H9 (cell line): Measurements from ENCODE around the gene LRPPRC. TPM values are rescaled to one million over a fixed set of nuclear protein-coding genes. Genes with fewer than 3 reads are reported as not detected.

ENCODE experiments used
- DNase-seq: peaks from one replicate; pipeline ENCODE4 v3.0.0-alpha.2; 2017
- H2AFZ ChIP-seq: one replicate; pipeline ENCODE4 v1.6.1; 2013; ENCODE audit warnings: mild to moderate bottlenecking, low read length, control low read depth, moderate library complexity
- H2AK5ac ChIP-seq: 2 replicates; pipeline ENCODE4 v1.6.1; 2013; ENCODE audit warnings: low read length, control low read depth, mixed read lengths; ENCODE audit not compliant: insufficient read length
- H2BK120ac ChIP-seq: one replicate; pipeline ENCODE4 v1.6.1; 2013; ENCODE audit warnings: low read depth, mild to moderate bottlenecking, low read length, control low read depth, inconsistent platforms; ENCODE audit not compliant: poor library complexity, severe bottlenecking
- H2BK12ac ChIP-seq: 2 replicates; pipeline ENCODE4 v1.6.1; 2013; ENCODE audit warnings: low read length, control low read depth, mixed read lengths, low read depth; ENCODE audit not compliant: insufficient read length
- H2BK15ac ChIP-seq: 2 replicates; pipeline ENCODE4 v1.6.1; 2013; ENCODE audit warnings: low read depth, low read length, control low read depth
- H2BK20ac ChIP-seq: one replicate; pipeline ENCODE4 v1.6.1; 2013; ENCODE audit warnings: low read depth, mild to moderate bottlenecking, low read length, control low read depth, inconsistent platforms; ENCODE audit not compliant: poor library complexity, severe bottlenecking
- H2BK5ac ChIP-seq: 2 replicates; pipeline ENCODE4 v1.6.1; 2013; ENCODE audit warnings: low read length, control low read depth, mixed read lengths; ENCODE audit not compliant: insufficient read length
- H3K14ac ChIP-seq: 2 replicates; pipeline ENCODE4 v1.6.1; 2013; ENCODE audit warnings: low read length, control low read depth; ENCODE audit not compliant: insufficient read depth
- H3K18ac ChIP-seq: 2 replicates; pipeline ENCODE4 v1.6.1; 2013; ENCODE audit warnings: low read depth, mild to moderate bottlenecking, mixed read lengths, low read length, control low read depth; ENCODE audit not compliant: insufficient read length
- H3K23ac ChIP-seq: 2 replicates; pipeline ENCODE4 v1.6.1; 2013; ENCODE audit warnings: low read length, control low read depth, mixed read lengths, low read depth; ENCODE audit not compliant: insufficient read length
- H3K23me2 ChIP-seq: 2 replicates; pipeline ENCODE4 v1.6.1; 2013; ENCODE audit warnings: low read depth, mild to moderate bottlenecking, mixed read lengths, low read length, control low read depth; ENCODE audit not compliant: insufficient read length, poor library complexity, severe bottlenecking
- H3K27ac ChIP-seq: 2 replicates; pipeline ENCODE4 v1.5.1; 2013; ENCODE audit warnings: low read length, control low read depth, mixed read lengths, low read depth; ENCODE audit not compliant: insufficient read length
- H3K27me3 ChIP-seq: 2 replicates; pipeline ENCODE4 v1.6.1; 2013; ENCODE audit warnings: low read length, control low read depth, inconsistent platforms; ENCODE audit not compliant: insufficient read depth
- H3K4ac ChIP-seq: 2 replicates; pipeline ENCODE4 v1.6.1; 2013; ENCODE audit warnings: low read depth, mild to moderate bottlenecking, control low read depth, inconsistent platforms, low read length, moderate library complexity
- H3K4me1 ChIP-seq: 2 replicates; pipeline ENCODE4 v1.6.1; 2013; ENCODE audit warnings: low read length, control low read depth, inconsistent platforms; ENCODE audit not compliant: insufficient read depth
- H3K4me2 ChIP-seq: 2 replicates; pipeline ENCODE4 v1.6.1; 2013; ENCODE audit warnings: low read length, control low read depth, mixed read lengths; ENCODE audit not compliant: insufficient read length, insufficient read depth
- H3K56ac ChIP-seq: 2 replicates; pipeline ENCODE4 v1.6.1; 2013; ENCODE audit warnings: low read depth, mild to moderate bottlenecking, mixed read lengths, low read length, control low read depth; ENCODE audit not compliant: insufficient read length
- H3K79me1 ChIP-seq: 2 replicates; pipeline ENCODE4 v1.6.1; 2013; ENCODE audit warnings: low read depth, mild to moderate bottlenecking, moderate library complexity, low read length, control low read depth, inconsistent platforms; ENCODE audit not compliant: insufficient read depth, poor library complexity, severe bottlenecking
- H3K79me2 ChIP-seq: 2 replicates; pipeline ENCODE4 v1.6.1; 2013; ENCODE audit warnings: low read length, control low read depth, inconsistent platforms; ENCODE audit not compliant: insufficient read depth
- H3K9ac ChIP-seq: 2 replicates; pipeline ENCODE4 v1.6.1; 2013; ENCODE audit warnings: low read length, control low read depth, mixed read lengths; ENCODE audit not compliant: insufficient read length; ENCODE audit errors: extremely low read depth
- H3K9me3 ChIP-seq: one replicate; pipeline ENCODE4 v1.6.1; 2013; ENCODE audit warnings: low read depth, low read length, inconsistent platforms; ENCODE audit not compliant: control insufficient read depth
- H3T11ph ChIP-seq: one replicate; pipeline ENCODE4 v1.6.1; 2013; ENCODE audit warnings: mild to moderate bottlenecking, low read length, control low read depth, inconsistent platforms
- H4K20me1 ChIP-seq: one replicate; pipeline ENCODE4 v1.6.1; 2013; ENCODE audit not compliant: control insufficient read depth, insufficient read length, insufficient read depth
- H4K5ac ChIP-seq: 2 replicates; pipeline ENCODE4 v1.6.1; 2013; ENCODE audit warnings: low read depth, mild to moderate bottlenecking, mixed read lengths, low read length, control low read depth; ENCODE audit not compliant: insufficient read length
- H4K8ac ChIP-seq: replicated peaks from 2 replicates; pipeline ENCODE4 v1.6.1; 2013; ENCODE audit warnings: low read length, control low read depth, mixed read lengths, low read depth; ENCODE audit not compliant: insufficient read length
- H4K91ac ChIP-seq: 2 replicates; pipeline ENCODE4 v1.6.1; 2013; ENCODE audit warnings: low read depth, mild to moderate bottlenecking, moderate library complexity, mixed read lengths, low read length, control low read depth; ENCODE audit not compliant: insufficient read length
- H3K27ac Mint-ChIP-seq, 3 experiments: 2 replicates in 2 of 3; 3 replicates in 1 of 3; pipeline ENCODE4 v1.8.0; 2020 to 2021; ENCODE audit warnings: mixed read lengths in 3 of 3, mild to moderate bottlenecking in 1 of 3, moderate library complexity in 1 of 3
- H3K27me3 Mint-ChIP-seq: 2 replicates; pipeline ENCODE4 v1.8.0; 2021; ENCODE audit warnings: low read depth, mild to moderate bottlenecking, moderate library complexity, mixed read lengths
- H3K36me3 Mint-ChIP-seq, 3 experiments: 2 replicates in 2 of 3; 3 replicates in 1 of 3; pipeline ENCODE4 v1.8.0; 2020 to 2021; ENCODE audit warnings: low read depth in 3 of 3, mixed read lengths in 3 of 3; ENCODE audit not compliant: insufficient read depth in 1 of 3
- H3K4me1 Mint-ChIP-seq, 2 experiments: 2 replicates each; pipeline ENCODE4 v1.8.0; 2020; ENCODE audit warnings: mixed read lengths in 2 of 2
- H3K4me3 Mint-ChIP-seq, 2 experiments: 2 replicates in 1 of 2; 3 replicates in 1 of 2; pipeline ENCODE4 v1.8.0; 2020 to 2021; ENCODE audit warnings: mild to moderate bottlenecking in 2 of 2, mixed read lengths in 2 of 2, moderate library complexity in 1 of 2
- H3K9me3 Mint-ChIP-seq, 2 experiments: 2 replicates in 1 of 2; 3 replicates in 1 of 2; pipeline ENCODE4 v1.8.0; 2020; ENCODE audit warnings: mild to moderate bottlenecking in 2 of 2, mixed read lengths in 2 of 2, moderate library complexity in 1 of 2
- CTCF ChIP-seq: fragments of 200-600 bp; sonication (generic); conservative IDR thresholded peaks from 3 replicates; pipeline ENCODE4 v1.8.0; 2021; ENCODE audit warnings: antibody characterized with exemption, mild to moderate bottlenecking
- WGBS: extraction: QIAGEN DNeasy Blood & Tissue Kit; methylation state at CpG from one replicate; pipeline ENCODE4 v1.1.7; 2013; ENCODE audit warnings: missing lambda C conversion rate, low lambda C conversion rate, mixed read lengths; ENCODE audit not compliant: insufficient read length; ENCODE audit errors: extremely low coverage; 5-methylcytosine and 5-hydroxymethylcytosine counted together
- total RNA-seq: library from RNA; stranded (reverse); gene quantifications from 2 replicates; pipeline ENCODE4 v1.2.1, GENCODE V29; 2021

Gene LRPPRC
- total RNA-seq, 1 experiment from 2014 or later = 182 TPM

DNA sequence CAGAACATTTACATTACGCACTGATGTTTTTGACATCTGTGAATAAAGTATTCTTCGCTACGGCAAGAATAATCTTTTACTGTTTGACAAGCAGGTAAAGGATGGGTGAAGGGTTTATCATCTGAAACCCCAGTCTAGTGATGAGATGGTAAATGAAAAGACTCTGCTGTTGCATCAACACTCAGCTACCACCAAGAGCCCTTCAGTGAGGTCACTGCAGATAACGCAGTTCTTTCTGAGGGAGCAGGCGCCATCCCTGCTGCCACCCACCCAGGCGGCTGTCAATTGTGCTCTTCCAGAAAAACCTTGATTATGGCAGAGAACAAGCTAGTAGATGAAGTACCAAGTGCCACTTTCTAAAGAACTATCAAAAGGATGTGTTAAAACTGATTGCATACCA, 98.3 kb downstream of the LRPPRC start:
- DNase-seq = no peak
- Histone ChIP-seq H2AK5ac (no peak overlapping the region), H2BK20ac (no peak overlapping the region), H3K4me2 (no peak overlapping the region), H2BK120ac (no peak overlapping the region), H2BK12ac (no peak overlapping the region), H3K23me2 (no peaks in the 10 kb centered on the region), H3K4me1 (no peaks in the 10 kb centered on the region), H3K27me3 (no peaks in the 10 kb centered on the region), H3K27ac (no peak overlapping the region), H3K79me2 (no peaks in the 10 kb centered on the region), H3K4ac (no peak overlapping the region), H3K9ac (no peak overlapping the region), H2BK5ac (no peak overlapping the region), H4K91ac (no peak overlapping the region), H3K23ac (no peak overlapping the region), H4K5ac (no peak overlapping the region), H3K79me1 (no peaks in the 10 kb centered on the region), H3K9me3 (no peaks in the 10 kb centered on the region), H3K14ac (no peak overlapping the region), H2BK15ac (no peak overlapping the region), H4K20me1 (no peaks in the 10 kb centered on the region), H4K8ac (no peak overlapping the region), H3K18ac (no peak overlapping the region), H2AFZ (no peak overlapping the region), H3K56ac (no peak overlapping the region), H3T11ph (no peak overlapping the region)
- Mint-ChIP-seq H3K4me1 (peaks cover 0 to 4% of the 10 kb centered on the region in 2 experiments; a peak in 2 of 4 replicates), H3K27me3 (no peaks in the 10 kb centered on the region), H3K27ac (no peak overlapping the region), H3K9me3 (no peaks in the 10 kb centered on the region), H3K4me3 (no peak overlapping the region), H3K36me3 (peaks cover 37 to 85% (median 64%) of the 10 kb centered on the region in 3 experiments)
- no CpG with 5 or more reads among the region's 6 CpGs for WGBS
- TF ChIP-seq CTCF = no peak
